Measurements from ENCODE around the gene PRPH.
"Not testable (repeated sequence)": the region's sequence is repeated elsewhere in the genome, so short reads cannot be mapped to it uniquely, and the experiment has no call there.

The PRPH gene

GRCh38 chr12:49276304-49277290, 18.4 kb upstream of the PRPH start:
- no peak for DNase-seq (ENCODE audit: low spot score)

- DNase-seq (ENCODE audit: low spot score) = no peak
Measured at GRCh38 chr12:49277466-49277865, 17.5 kb upstream of the PRPH start.

- no peak for DNase-seq (ENCODE audit: low spot score)
Measured at GRCh38 chr12:49279706-49280159, 15.2 kb upstream of the PRPH start.

GRCh38 chr12:49280545-49280944, 14.4 kb upstream of the PRPH start:
- DNase-seq (ENCODE audit: low spot score) = not testable (repeated sequence)

GRCh38 chr12:49282302-49282701, 12.6 kb upstream of the PRPH start:
- DNase-seq (ENCODE audit: low spot score) = no peak

GRCh38 chr12:49282740-49283375, 12.1 kb upstream of the PRPH start:
- DNase-seq (ENCODE audit: low spot score) = not testable (repeated sequence)

GRCh38 chr12:49283541-49284429, 11.2 kb upstream of the PRPH start:
- DNase-seq (ENCODE audit: low spot score) = no peak

- DNase-seq (ENCODE audit: low spot score) = no peak
Measured at GRCh38 chr12:49284672-49285071, 10.3 kb upstream of the PRPH start.

GRCh38 chr12:49287876-49288275, 7.1 kb upstream of the PRPH start:
- DNase-seq (ENCODE audit: low spot score) = no peak

- peak; percentile 77 for DNase-seq (ENCODE audit: low spot score)
Measured at GRCh38 chr12:49288412-49288853, 6.5 kb upstream of the PRPH start.

GRCh38 chr12:49288922-49289555, 5.9 kb upstream of the PRPH start:
- no peak for DNase-seq (ENCODE audit: low spot score)

GRCh38 chr12:49292729-49293055, 2.3 kb upstream of the PRPH start:
- no peak for DNase-seq (ENCODE audit: low spot score)

GRCh38 chr12:49293056-49293956, 1.6 kb upstream of the PRPH start:
- DNase-seq (ENCODE audit: low spot score) = no peak

- DNase-seq (ENCODE audit: low spot score) = no peak
Measured at GRCh38 chr12:49294086-49294803, 702 bp upstream of the PRPH start.

- DNase-seq (ENCODE audit: low spot score) = no peak
Measured at GRCh38 chr12:49294804-49295081, 204 bp upstream of the PRPH start.

- DNase-seq (ENCODE audit: low spot score) = peak; percentile 91
Measured at GRCh38 chr12:49296034-49296835, 1.3 kb downstream of the PRPH start.

GRCh38 chr12:49296836-49297694, 2.1 kb downstream of the PRPH start:
- peak; percentile 58 for DNase-seq (ENCODE audit: low spot score)

GRCh38 chr12:49297695-49298060, 2.7 kb downstream of the PRPH start:
- DNase-seq (ENCODE audit: low spot score) = no peak

All from germinal center (tissue), 1 donor.